HEK293 (cell line): ENCODE measurements around the gene CETN3.

Experiments
- CTCF ChIA-PET: fragments of 350-600 bp; formaldehyde crosslinking; extraction: SDS; loops from one replicate; lab custom pipeline; 2021; ENCODE audit warnings: antibody characterized with exemption; lab: Yijun Ruan, JAX
- POLR2A ChIA-PET: fragments of 300-600 bp; formaldehyde crosslinking; extraction: SDS; loops from one replicate; lab custom pipeline; 2020; ENCODE audit warnings: antibody characterized with exemption, inconsistent platforms; lab: Yijun Ruan, JAX
- H3K27ac ChIP-seq: fragments of 200-500 bp; sonication (Bioruptor generic); 2 replicates; pipeline ENCODE4 v1.5.1; 2014; ENCODE audit warnings: low read depth, low read length, control low read depth, inconsistent platforms; ENCODE audit errors: extremely low read depth
- H3K36me3 ChIP-seq, 2 experiments: fragments of 200-500 bp in 1 of 2; sonication (Bioruptor generic) in 1 of 2; 1 replicate in 1 of 2; 2 replicates in 1 of 2; pipeline ENCODE4 v1.5.1; 2014 to 2017; ENCODE audit warnings: inconsistent platforms in 2 of 2, low read length in 2 of 2; ENCODE audit not compliant: control insufficient read depth in 2 of 2, insufficient read depth in 1 of 2
- H3K4me1 ChIP-seq: fragments of 200-500 bp; sonication (Bioruptor generic); 2 replicates; pipeline ENCODE4 v1.5.1; 2014; ENCODE audit warnings: mild to moderate bottlenecking, low read length, inconsistent platforms; ENCODE audit not compliant: control insufficient read depth, insufficient read depth
- H3K4me3 ChIP-seq: 2 replicates; pipeline ENCODE4 v1.5.1; 2011; ENCODE audit warnings: low read depth, mild to moderate bottlenecking, control low read depth, low read length, moderate library complexity
- H3K9me3 ChIP-seq: fragments of 200-500 bp; sonication (Bioruptor generic); 2 replicates; pipeline ENCODE4 v1.5.1; 2014; ENCODE audit warnings: low read depth, low read length, inconsistent platforms; ENCODE audit not compliant: control insufficient read depth, insufficient read depth
- FEZF1 ChIP-seq: fragments of 450-650 bp; formaldehyde crosslinking; IDR thresholded peaks from 2 replicates; pipeline ENCODE4 v1.5.1; 2016; ENCODE audit warnings: missing biosample characterization, missing genetic modification characterization
- KLF7 ChIP-seq: fragments of 450-650 bp; formaldehyde crosslinking; IDR thresholded peaks from 2 replicates; pipeline ENCODE4 v1.5.1; 2016; ENCODE audit warnings: missing biosample characterization, missing genetic modification characterization, borderline replicate concordance
- PRDM1 ChIP-seq: fragments of 450-650 bp; formaldehyde crosslinking; IDR thresholded peaks from 2 replicates; pipeline ENCODE4; 2016; ENCODE audit warnings: missing biosample characterization, missing genetic modification characterization
- ZBTB20 ChIP-seq: fragments of 450-650 bp; formaldehyde crosslinking; IDR thresholded peaks from 2 replicates; pipeline ENCODE4 v1.5.1; 2016; ENCODE audit warnings: missing biosample characterization, missing genetic modification characterization
- ZNF10 ChIP-seq: fragments of 450-650 bp; formaldehyde crosslinking; IDR thresholded peaks from 2 replicates; pipeline ENCODE4 v1.5.1; 2017; ENCODE audit warnings: missing biosample characterization, missing genetic modification characterization
- ZNF266 ChIP-seq: fragments of 450-650 bp; formaldehyde crosslinking; IDR thresholded peaks from 2 replicates; pipeline ENCODE4 v1.5.1; 2016; ENCODE audit warnings: missing biosample characterization, missing genetic modification characterization, low read depth
- ZNF555 ChIP-seq: fragments of 450-650 bp; formaldehyde crosslinking; conservative IDR thresholded peaks from 2 replicates; pipeline ENCODE4 v1.5.1; 2017; ENCODE audit warnings: missing biosample characterization, mild to moderate bottlenecking, missing genetic modification characterization, inconsistent platforms
- ZNF596 ChIP-seq: fragments of 450-650 bp; IDR thresholded peaks from 2 replicates; pipeline ENCODE4 v1.5.0; 2018; ENCODE audit warnings: missing biosample characterization, mild to moderate bottlenecking, missing genetic modification characterization, moderate library complexity
- TF ChIP-seq, protein P1 (sequence below): fragments of 450-650 bp; formaldehyde crosslinking; IDR thresholded peaks from 2 replicates; pipeline ENCODE4 v1.5.1; 2016; ENCODE audit warnings: missing biosample characterization, missing genetic modification characterization, borderline replicate concordance
- TF ChIP-seq, protein P2 (sequence below): fragments of 450-650 bp; formaldehyde crosslinking; IDR thresholded peaks from 2 replicates; pipeline ENCODE4 v1.5.1; 2016; ENCODE audit warnings: missing biosample characterization, missing genetic modification characterization
- TF ChIP-seq, protein P3 (sequence below): fragments of 450-650 bp; formaldehyde crosslinking; IDR thresholded peaks from 2 replicates; pipeline ENCODE4 v1.5.1; 2017; ENCODE audit warnings: missing biosample characterization, missing genetic modification characterization
- TF ChIP-seq, protein P4 (sequence below): fragments of 450-650 bp; formaldehyde crosslinking; IDR thresholded peaks from 2 replicates; pipeline ENCODE4 v1.5.0; 2017; ENCODE audit warnings: missing biosample characterization, missing genetic modification characterization, borderline replicate concordance

Gene CETN3

DNA sequence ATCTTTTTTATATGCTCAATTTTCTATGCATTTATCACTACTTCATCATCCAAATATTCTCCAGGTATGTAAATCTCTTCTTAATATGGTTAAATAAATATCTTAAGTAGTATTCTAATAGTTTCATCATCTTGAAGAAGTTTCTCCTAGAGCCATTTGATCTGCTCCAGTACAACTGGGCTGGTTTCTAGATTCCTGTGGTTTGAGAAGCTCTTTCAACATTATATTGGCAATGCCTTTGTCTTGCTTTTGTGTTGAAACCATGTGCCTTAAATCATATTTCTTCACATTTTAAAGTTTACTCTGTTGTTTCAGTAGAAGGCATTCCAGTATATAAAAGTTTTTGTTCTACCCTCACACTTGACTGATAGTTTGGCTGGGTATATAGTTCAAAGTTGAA, 37.4 kb upstream of the CETN3 start (continued):
- TF ChIP-seq, protein P1, sequence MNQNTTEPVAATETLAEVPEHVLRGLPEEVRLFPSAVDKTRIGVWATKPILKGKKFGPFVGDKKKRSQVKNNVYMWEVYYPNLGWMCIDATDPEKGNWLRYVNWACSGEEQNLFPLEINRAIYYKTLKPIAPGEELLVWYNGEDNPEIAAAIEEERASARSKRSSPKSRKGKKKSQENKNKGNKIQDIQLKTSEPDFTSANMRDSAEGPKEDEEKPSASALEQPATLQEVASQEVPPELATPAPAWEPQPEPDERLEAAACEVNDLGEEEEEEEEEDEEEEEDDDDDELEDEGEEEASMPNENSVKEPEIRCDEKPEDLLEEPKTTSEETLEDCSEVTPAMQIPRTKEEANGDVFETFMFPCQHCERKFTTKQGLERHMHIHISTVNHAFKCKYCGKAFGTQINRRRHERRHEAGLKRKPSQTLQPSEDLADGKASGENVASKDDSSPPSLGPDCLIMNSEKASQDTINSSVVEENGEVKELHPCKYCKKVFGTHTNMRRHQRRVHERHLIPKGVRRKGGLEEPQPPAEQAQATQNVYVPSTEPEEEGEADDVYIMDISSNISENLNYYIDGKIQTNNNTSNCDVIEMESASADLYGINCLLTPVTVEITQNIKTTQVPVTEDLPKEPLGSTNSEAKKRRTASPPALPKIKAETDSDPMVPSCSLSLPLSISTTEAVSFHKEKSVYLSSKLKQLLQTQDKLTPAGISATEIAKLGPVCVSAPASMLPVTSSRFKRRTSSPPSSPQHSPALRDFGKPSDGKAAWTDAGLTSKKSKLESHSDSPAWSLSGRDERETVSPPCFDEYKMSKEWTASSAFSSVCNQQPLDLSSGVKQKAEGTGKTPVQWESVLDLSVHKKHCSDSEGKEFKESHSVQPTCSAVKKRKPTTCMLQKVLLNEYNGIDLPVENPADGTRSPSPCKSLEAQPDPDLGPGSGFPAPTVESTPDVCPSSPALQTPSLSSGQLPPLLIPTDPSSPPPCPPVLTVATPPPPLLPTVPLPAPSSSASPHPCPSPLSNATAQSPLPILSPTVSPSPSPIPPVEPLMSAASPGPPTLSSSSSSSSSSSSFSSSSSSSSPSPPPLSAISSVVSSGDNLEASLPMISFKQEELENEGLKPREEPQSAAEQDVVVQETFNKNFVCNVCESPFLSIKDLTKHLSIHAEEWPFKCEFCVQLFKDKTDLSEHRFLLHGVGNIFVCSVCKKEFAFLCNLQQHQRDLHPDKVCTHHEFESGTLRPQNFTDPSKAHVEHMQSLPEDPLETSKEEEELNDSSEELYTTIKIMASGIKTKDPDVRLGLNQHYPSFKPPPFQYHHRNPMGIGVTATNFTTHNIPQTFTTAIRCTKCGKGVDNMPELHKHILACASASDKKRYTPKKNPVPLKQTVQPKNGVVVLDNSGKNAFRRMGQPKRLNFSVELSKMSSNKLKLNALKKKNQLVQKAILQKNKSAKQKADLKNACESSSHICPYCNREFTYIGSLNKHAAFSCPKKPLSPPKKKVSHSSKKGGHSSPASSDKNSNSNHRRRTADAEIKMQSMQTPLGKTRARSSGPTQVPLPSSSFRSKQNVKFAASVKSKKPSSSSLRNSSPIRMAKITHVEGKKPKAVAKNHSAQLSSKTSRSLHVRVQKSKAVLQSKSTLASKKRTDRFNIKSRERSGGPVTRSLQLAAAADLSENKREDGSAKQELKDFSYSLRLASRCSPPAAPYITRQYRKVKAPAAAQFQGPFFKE (tag by site-specific recombination), result no peak
- TF ChIP-seq KLF7 (tag by site-specific recombination) (no peak), ZNF266 (tag by site-specific recombination) (no peak), ZBTB20 (tag by site-specific recombination) (no peak), ZNF555 (no peak)

DNA sequence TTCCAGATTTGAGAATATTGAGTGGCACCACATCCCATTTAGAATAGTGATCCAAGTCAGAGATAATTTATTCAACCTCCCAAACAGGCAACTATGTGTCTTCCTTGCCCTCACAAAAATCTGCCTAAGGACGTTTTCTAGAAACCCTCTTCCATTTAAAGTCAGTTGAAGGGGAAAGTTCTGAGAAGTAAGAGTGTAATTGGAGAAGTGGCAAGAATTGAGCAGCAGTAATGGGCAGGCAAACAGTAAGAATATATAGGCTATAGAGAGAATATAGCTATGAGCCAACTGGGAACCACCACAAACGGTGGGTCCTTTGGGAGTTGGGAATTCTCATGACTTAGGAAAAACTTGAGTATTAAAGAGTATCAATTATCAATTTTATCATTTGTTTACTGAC, 31.1 kb upstream of the CETN3 start:
- H3K4me1 ChIP-seq, result peaks cover 17% of the 10 kb centered on the region
- POLR2A ChIA-PET, result interaction anchor here (1.2 to 1.4 kb wide), 2 partner anchors 31 to 34 kb away, joined by 3 to 4 read pairs; partner anchors contain the start of genes CETN3, MBLAC2 and POLR3G

More for the DNA sequence above, 31.1 kb upstream of the CETN3 start:
- CTCF ChIA-PET, result interaction anchor here (1.0 to 3.6 kb wide), 7 partner anchors 10 to 343 kb away, joined by 3 to 25 read pairs (median 5); partner anchors contain the start of gene CETN3
- H3K36me3 ChIP-seq, result no peaks in the 10 kb centered on the region
- TF ChIP-seq ZNF596 (tag by site-specific recombination), result no peak
- TF ChIP-seq, protein P2, sequence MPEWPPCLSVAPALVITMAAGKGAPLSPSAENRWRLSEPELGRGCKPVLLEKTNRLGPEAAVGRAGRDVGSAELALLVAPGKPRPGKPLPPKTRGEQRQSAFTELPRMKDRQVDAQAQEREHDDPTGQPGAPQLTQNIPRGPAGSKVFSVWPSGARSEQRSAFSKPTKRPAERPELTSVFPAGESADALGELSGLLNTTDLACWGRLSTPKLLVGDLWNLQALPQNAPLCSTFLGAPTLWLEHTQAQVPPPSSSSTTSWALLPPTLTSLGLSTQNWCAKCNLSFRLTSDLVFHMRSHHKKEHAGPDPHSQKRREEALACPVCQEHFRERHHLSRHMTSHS (tag by site-specific recombination), result no peak
- 0 out of 2 replicates have a peak, but pooled peaks have one; percentile 19 for TF ChIP-seq ZNF10 (tag by site-specific recombination)
- peak; percentile 53 for TF ChIP-seq PRDM1 (tag by site-specific recombination)
- TF ChIP-seq, protein P3, sequence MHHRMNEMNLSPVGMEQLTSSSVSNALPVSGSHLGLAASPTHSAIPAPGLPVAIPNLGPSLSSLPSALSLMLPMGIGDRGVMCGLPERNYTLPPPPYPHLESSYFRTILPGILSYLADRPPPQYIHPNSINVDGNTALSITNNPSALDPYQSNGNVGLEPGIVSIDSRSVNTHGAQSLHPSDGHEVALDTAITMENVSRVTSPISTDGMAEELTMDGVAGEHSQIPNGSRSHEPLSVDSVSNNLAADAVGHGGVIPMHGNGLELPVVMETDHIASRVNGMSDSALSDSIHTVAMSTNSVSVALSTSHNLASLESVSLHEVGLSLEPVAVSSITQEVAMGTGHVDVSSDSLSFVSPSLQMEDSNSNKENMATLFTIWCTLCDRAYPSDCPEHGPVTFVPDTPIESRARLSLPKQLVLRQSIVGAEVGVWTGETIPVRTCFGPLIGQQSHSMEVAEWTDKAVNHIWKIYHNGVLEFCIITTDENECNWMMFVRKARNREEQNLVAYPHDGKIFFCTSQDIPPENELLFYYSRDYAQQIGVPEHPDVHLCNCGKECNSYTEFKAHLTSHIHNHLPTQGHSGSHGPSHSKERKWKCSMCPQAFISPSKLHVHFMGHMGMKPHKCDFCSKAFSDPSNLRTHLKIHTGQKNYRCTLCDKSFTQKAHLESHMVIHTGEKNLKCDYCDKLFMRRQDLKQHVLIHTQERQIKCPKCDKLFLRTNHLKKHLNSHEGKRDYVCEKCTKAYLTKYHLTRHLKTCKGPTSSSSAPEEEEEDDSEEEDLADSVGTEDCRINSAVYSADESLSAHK, result peak; percentile 85
- TF ChIP-seq, protein P4, sequence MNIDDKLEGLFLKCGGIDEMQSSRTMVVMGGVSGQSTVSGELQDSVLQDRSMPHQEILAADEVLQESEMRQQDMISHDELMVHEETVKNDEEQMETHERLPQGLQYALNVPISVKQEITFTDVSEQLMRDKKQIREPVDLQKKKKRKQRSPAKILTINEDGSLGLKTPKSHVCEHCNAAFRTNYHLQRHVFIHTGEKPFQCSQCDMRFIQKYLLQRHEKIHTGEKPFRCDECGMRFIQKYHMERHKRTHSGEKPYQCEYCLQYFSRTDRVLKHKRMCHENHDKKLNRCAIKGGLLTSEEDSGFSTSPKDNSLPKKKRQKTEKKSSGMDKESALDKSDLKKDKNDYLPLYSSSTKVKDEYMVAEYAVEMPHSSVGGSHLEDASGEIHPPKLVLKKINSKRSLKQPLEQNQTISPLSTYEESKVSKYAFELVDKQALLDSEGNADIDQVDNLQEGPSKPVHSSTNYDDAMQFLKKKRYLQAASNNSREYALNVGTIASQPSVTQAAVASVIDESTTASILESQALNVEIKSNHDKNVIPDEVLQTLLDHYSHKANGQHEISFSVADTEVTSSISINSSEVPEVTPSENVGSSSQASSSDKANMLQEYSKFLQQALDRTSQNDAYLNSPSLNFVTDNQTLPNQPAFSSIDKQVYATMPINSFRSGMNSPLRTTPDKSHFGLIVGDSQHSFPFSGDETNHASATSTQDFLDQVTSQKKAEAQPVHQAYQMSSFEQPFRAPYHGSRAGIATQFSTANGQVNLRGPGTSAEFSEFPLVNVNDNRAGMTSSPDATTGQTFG (tag by site-specific recombination), result no peak
- peak; percentile 81 for TF ChIP-seq FEZF1
- H3K4me3 ChIP-seq, result no peak overlapping the region
- H3K27ac ChIP-seq, result no peak overlapping the region
- no peaks in the 10 kb centered on the region for H3K9me3 ChIP-seq
